GM21723 (cell line): ENCODE measurements around the gene SOX18.

ENCODE experiments used
- ATAC-seq: cut with Tn5 transposase; IDR thresholded peaks from one replicate; pipeline ENCODE4 v1.9.1; 2021; ENCODE audit warnings: mild to moderate bottlenecking, moderate library complexity; ENCODE audit not compliant: unreplicated experiment

SOX18 gene

DNA sequence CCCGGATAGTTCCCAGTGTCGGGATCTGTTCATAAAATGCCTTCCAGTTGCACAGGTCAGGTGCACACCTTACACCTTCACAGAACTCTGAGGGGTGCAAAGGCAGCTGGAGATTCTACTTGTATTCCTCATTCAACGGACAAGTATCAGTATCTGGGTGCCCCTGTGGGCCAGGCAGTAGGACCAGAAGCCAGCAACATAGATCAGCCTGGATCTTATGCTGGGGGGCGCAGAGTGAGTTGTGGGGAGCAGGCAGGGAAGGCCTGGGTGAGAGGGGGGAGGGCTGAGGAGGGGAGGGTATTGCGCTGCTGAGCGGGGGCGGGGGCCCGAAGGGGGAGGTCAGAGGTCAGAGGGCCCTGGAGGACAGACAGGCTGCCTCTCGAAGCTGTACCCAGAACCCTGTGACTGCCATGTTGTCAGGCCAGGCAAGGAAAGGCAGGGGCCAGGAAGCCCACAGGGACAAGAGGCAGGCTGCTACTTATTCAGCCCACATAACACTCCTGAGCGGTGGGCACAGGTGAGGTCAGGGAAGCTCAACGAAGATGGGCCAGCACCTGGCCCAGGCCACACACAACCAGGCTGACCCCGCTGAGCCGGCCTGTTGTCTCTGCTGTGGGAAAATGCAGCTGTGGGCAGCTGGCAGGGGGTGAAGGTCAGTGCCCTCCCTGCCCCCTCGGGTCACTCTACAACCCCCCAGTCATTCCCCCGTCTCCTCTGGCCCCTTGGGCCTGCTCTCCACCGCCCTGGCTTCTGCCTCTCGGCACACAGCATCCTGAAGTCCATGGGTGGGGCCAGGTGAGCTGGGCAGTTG, 31.6 kb upstream of the SOX18 start:
- ATAC-seq: no peak

DNA sequence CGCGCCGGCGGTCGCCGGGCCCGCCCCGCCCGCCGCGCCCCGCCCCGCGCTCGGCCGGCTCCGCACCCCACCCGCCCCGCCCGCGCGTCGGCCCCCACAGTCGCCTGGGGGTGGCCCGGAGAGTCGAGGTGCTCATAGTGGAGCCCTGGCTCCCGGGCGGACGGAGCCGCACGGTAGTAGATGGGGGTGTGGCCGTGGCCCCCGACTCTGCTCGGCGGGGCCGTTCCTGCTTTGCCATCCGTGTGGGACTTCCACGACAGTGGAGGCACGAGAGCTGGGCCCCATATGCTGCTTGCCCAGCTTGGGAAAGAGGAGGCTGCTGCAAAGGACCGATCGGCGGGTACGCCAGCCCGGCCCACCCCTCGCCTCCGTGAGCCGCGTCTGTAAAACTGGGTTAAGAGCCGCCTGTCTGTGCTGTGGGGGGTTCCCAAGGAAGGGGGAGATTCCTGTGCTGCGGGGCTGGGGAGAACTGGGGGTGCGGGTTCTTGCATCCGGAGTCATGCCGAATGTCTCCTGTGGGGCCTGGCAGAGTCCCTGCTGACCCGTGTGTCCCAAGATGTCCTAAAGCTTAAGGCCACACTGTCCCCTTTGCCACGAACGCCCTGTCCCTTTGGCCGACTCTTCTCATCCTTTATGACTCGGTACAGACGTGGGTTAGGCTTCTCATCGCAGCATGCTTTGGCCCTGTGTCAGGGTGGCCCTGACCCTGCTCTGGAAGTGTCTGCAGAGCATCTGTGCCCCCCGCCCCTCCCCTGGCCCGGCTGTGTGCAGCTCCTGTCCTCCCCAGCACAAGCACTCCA, 30.8 kb upstream of the SOX18 start, which contains the start of gene OPRL1:
OPRL1 (plus strand) TSS at position 70 of the 800 bp plus-strand sequence. CDS start 12,639 bp downstream, outside the sequence.
- ATAC-seq: no peak

DNA sequence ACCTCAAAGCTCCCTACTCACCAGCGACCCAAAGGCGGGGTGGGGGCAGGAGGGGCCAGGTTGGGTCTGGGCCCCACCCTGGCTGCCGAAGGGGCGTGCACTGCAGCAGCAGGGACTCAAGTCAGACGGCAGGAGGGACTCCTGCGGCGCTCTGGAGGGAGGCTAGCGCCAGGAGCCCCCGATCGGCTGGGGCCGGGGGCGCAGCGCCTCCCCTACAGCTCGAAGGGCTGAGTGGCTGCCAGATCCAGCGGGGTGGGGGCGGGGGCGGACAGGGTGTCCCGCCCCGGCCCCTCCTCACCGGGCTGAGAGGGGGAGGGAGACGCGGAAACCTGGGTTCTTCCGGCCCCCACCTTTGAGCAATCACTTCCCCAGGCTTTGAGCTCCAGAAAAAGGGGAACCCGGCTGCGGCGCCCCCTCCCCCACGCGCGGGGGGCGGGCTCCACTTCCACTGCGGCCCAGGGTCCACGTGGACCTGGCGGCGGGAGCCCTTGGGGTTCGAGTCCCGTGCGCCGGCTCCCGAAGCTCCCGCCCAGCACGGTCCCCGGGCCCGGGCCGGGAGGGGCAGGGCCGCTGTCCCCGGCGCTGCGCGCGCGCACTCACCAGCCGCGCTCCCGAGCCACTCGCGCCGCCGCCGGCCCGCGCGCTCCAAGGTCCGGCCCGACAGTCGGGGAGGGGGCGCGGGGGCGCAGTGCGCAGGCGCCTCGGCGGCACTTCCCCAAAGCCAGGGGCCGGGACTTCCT, 30.0 kb upstream of the SOX18 start, which contains the start of gene RGS19:
RGS19 (minus strand) TSS at position 246 of the 740 bp plus-strand sequence. CDS start 2,632 bp downstream, outside the sequence.
- ATAC-seq: peak; percentile 39

DNA sequence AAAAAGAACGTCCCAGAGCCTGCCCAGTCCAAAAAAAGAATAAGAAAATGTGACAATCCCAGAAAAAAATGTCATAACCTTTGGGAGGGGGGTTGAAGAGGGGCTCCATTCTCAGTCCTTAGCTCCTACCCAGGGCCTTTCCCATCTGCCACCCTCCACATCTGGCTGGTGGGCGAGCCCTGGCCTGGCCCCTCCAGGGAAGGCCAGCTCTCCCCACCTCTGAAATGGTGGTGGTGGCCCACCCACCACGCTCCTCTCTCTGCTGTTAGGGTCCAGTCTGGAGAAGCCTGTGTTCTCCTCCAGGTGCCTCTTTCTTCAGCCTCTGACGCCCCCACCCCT, 29.5 kb upstream of the SOX18 start:
- ATAC-seq: no peak

DNA sequence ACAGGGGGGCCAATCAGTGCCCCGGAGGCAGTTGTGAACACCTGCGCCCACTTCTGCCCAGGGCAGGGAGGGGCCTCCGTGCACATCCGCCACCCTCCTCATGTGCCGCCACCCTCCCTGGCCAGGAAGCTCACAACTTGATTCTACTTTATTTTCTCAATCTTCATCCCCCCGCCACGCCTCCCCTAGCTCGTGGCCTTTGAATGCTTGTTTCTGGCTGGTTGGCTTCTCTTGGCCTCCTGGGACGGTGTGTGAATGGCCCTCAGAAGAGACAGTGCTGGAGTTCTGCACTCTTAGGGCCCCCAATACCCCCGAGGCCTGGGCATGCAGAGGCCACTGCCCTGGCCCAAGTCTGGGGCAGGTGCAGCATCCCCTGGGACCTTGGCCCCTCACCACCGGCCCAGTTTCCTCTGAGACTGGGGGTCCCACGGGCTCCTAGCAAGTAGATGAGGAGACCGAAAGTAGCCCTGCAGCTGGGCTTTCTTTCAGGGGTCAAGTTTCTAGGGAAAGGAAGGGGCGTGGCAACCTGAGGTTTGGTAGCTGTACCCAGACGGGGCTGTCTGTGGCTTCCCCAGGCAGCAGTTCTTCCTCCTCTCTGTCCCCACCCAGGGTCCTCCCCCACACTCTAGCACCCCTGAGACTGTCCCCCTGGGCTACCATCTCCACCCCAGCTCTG, 28.6 kb upstream of the SOX18 start:
- ATAC-seq: no peak

DNA sequence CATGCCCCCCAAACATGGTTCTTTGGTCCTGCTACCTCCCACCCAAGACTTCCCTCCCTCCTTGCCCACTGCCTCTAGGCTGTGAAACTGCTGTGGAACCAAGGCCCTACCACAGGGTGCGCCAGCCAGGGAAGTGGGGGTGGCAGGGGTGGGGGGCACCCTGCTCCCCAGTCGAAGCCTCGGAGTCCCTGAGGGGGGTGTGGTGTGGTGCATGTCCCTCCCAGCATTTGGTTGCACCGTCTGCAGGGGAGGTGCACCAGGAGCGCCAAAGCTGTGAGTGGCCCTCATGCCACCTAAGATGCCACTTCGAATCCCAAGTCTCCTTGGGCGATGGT, 28.1 kb upstream of the SOX18 start:
- ATAC-seq: no peak

DNA sequence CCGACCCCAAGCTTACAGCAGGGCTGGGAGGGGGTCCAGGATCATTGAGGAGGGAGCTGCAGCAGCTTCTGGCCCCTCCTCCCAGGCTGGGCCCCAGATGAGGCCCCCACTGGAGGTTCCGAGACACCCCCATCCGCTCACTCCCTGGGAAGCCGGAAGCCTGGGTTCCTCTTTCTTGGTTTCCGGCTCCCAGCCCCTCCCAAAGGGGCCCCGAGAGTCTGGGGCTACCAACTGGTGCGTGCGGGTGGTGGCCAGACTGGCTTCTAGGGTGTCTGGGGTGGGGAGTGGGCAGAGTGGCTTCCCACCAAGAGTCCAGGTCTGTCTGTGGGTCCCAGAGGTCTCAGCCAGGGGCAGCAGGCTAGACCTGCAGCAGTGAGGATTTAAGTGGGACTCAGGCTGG, 27.7 kb upstream of the SOX18 start:
- ATAC-seq: peak; percentile 35

DNA sequence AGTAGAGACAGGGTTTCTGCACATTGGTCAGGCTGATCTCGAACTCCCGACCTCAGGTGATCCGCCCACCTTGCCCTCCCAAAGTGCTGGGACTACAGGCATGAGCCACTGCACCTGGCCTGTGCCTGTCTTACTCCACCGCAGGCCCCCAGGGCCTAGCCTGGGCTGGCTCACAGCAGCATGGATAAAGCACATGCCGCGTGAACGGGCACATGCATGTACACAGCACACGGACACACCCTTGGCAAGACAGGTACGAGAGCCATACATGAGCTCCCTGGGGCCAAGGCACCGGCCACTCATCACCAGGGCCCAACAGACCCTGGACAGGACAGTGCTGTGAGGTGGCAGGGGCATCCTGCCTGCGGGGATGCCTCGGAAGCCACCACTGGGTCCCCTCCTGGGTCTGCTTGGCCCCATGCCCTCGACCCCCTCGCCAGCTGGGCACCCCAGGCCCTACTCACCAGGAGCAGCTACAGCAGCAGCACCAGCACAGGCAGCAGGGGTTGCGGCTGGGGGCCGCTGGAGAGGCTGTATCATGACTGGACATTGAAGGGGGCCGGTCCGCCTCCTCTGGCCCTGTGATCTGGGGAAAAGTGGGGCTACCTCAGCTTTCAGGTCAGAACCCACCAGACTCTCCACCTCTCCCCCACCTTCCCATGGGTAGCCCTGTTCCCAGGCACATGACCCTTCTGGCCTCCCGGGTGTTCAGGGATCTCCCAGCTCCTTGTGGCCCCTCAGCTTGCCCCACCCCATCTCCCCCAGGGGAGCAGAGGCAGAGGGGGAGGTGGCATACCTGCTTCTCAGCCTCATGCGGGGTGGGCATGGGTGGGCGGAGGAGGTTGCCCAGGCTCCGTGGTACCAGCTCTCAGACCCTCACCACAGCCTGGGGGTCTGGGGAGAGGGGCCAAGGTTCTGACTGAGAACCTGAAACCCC, 26.9 kb upstream of the SOX18 start:
- no peak for ATAC-seq

DNA sequence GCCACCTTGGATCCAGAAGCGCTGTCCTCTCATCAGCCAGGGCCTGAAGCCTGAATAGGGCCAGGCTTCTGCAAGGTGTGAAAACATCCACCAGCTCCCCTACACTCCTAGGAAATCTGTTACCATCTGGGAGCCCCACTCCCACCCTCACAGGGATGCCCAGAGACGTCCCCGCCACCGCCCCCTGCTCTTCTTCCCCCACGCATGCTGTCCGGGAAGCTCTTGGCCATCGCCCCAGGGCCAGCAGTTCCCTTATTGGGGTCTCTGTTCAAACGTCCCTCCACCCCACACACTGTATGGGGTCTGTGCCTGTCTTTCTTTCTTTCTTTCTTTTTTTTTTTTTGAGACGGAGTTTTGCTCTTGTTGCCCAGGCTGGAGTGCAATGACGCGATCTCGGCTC, 26.1 kb upstream of the SOX18 start:
- no peak for ATAC-seq

DNA sequence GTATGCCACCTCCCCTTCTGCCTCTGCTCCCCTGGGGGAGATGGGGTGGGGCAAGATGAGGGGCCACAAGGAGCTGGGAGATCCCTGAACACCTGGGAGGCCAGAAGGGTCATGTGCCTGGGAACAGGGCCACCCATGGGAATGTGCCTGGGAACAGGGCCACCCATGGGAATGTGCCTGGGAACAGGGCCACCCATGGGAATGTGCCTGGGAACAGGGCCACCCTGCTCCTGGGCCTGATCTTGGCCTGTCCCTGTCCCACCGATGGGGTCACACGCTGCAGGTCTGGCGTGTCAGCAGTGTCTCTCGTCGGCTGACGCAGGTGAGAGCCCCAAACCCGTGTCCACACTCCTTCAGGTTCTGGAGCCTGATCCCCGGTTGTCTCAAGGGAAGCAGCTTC, 25.5 kb upstream of the SOX18 start:
- no peak for ATAC-seq

DNA sequence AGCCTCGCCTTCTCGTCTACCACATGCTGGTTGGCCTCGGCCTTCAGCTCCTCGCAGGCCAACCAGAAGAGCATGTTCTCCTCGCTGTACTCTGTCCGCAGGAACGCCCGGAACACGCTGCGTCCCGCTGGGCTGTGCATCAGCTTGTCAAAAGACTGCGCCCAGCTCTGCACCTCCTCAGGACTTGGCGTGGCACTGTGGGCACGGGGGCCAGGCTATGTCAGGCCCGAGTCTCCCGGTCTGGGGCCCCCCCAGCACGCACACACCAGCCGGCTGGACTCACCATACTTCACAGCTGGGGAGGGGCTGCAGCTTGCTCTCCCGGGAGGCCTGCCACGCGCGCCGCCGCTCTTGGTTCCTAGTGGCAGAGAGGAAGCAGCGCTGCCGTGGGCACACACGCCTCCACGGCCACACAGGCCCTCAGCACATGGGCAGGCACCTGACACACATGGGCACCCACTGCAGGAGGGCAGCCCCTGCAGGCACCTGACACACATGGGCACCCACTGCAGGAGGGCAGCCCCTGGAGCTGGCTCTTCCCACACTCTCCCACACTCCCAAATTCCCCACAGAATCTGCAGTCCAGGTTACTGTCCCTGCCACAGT, 24.8 kb upstream of the SOX18 start:
- ATAC-seq: no peak

DNA sequence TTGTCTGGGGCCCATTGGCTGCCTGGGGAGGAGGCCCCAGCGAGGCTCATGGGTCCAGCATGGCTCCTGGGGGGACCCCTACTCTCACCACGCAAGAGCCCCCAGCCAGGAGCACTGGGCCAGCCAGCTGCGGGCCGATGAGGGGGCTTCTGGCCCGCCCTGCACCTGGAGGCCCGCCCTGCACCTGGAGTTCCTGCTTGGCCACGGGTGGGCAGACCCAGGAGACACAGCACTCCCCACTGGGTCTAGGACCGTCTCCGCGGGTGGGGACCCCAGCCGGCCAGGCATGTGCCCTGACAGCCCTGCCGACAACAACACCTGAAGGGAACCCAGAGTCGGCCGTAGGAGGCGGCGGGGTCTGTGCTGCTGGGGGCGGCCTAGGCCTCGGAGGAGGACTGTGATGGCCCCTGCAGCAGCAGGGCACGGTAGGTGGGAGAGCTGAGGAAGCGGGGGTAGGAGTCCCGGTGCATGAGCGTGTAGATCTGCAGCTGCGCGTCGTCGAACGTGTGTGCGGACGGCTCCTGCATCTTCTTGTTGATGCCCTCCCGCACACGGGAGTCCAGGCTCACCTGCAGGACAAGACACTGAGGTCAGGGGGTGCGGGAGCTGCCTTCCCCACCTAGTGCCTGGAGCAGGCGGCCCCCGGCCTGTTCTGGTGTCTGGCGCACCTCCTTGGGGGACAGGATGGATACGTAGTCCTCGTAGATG, 24.2 kb upstream of the SOX18 start:
- no peak for ATAC-seq

DNA sequence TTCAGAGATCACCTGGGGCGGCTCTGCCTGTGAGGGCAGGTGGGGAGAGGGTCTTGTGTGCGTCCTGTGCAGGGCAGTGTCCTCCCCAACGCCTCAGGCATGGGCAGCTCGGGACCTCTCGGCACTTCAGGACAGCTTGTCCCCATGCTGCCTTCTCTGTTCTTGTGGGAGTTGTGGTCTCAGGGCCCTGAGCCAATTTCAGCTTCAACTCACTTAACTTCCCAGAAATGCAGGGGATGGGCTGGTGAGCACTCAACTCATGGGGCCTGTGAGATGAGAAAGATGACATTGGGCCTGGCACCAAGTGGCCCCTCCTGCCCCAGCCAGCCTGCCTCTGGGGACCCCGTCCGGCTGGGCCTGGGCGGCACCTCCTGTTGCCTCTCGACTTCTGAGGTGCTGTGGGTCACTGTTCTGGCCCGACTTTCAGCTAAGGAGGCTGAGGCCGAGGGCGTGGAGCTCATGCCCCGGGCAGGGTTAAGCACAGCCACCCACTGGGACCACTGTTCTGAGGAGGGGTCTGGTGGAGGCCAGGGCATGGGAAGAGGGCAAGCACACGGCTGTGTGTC, 23.1 kb upstream of the SOX18 start:
- no peak for ATAC-seq

DNA sequence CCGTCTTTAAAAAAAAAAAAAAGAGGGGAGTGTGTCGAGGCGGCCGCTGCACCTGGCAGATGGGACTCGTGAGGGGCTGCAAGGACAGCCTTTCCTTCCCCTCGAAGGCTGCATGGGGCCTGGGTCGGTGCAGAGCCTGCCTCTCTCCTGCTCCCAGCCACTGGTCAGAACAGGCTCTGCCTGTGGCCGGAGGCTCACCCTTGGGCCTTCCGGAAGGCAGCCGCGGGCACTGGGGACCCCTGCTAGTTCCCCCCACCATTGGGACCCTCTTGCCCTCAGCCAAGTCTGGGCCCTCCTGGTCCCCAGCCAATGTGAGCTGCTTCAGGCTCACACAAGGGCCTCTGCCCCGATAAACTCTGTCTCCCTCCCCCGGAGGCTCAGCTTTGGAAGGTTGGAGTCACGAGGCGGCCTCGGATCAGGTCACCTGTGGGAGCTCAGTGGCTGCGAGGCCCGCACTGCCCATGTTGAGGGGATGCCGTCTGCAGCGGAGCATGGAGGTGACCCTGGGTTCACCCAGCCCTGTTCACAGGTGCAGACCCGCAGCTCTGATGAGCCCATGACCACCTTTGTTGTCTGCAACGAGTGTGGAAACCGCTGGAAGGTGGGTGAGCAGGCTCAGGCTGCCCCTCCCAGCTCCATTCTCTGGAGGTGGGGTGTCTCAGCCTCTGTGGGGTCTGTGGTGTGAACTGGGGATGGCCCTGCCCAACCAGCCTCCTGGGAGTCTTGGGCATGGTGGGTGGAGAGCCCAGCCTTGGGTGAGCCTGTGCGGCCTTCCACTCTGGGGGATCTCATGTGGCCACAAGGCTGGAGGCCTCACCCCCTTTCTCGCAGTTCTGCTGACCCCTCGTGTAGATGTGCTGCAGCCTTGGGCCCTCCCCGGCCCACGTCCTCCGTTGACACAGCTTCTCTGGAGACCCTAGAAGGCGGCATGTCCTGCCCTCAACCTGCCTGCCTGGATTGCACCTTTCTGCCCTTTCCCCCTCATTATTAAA, 22.2 kb upstream of the SOX18 start:
- no peak for ATAC-seq

DNA sequence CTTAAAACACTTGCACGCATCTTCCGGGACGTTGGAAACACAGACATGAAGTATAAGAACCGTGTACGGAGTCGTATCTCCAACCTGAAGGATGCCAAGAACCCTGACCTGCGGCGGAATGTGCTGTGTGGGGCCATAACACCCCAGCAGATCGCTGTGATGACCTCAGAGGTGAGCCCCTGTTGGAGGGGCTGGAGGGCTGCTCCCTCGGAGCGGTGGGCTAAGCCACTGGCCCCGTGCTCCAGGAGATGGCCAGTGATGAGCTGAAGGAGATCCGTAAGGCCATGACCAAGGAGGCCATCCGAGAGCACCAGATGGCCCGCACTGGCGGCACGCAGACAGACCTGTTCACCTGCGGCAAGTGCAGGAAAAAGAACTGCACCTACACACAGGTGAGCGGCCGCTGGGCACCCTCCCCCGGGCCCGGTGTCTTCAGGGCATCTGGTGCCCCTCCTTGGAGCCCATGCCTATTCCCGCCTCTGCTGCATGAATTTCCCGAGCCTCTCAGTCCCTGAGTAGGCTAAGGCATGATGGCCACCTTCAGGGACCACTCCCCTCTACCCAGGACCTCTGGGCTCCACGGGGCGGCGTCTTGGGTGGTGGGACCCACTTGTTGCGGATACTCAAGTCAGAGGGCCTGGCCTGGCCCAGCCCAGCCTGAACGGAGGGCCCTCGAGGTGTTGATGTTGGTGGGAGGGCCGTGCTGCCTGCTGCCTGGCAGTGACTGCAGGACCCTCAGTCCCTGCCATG, 21.0 kb upstream of the SOX18 start:
- ATAC-seq: no peak

DNA sequence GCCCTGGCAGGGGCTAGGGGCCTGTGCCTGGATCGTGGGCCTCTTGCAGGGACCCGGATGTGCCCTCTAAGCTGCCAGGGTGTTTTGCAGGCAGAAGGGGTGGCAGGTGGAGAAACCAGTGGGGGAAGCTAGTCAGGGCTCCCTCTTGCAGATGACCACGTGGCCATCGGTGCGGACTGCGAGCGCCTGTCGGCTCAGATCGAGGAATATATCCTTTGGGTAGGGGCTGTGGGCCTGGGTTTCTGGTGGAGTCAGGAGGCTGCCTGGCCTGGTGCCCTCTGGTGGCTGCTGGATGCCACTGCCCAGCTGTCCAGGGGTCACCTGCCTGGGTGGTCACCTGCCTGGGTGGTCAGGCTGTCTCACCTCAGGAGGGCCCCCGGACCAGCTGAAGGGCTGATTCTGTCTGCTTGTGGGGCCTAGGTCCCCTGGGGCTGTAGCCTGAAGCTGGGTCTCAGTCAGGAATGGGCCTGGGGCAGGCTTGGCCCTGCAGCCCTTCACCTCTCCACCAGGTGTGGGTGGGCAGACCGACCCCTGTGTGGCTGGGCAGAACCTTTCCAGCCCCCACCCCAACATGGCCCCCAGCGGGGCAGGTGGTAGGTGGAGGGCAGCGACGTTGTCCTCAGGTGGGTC, 20.3 kb upstream of the SOX18 start:
- ATAC-seq: no peak
